Right renal cortex interstitium (tissue), 3 donors: ENCODE data around the gene HIVEP1. TPM values are rescaled to one million over a fixed set of nuclear protein-coding genes. Genes with fewer than 3 reads are reported as not detected.

Experiments used
- DNase-seq, 3 donors: peaks; one replicate each; pipeline ENCODE4 v3.0.0-alpha.2; 2013; ENCODE audit warnings: low read depth in 3 of 3, low spot score in 2 of 3
- polyA plus RNA-seq, 3 donors: library from polyadenylated mRNA; unstranded; fragments of 120-200 nt; gene quantifications; one replicate each; pipeline ENCODE4 v1.2.1, GENCODE V29; 2013; ENCODE audit not compliant: insufficient read length in 3 of 3

HIVEP1 gene
- polyA plus RNA-seq, 3 donors, result 21.0 to 23.4 (median 21.9) TPM

- no peak for DNase-seq
Measured at GRCh38 chr6:12017263-12017662, 5.2 kb downstream of the HIVEP1 start.

GRCh38 chr6:12017876-12018401 lies 5.8 kb downstream of the HIVEP1 start:
- no peak for DNase-seq

- no peak for DNase-seq
Measured at GRCh38 chr6:12020187-12020791, 8.2 kb downstream of the HIVEP1 start.

- no peak for DNase-seq
Measured at GRCh38 chr6:12022481-12022880, 10.4 kb downstream of the HIVEP1 start.

- DNase-seq, result no peak
Measured at GRCh38 chr6:12022953-12023388, 10.9 kb downstream of the HIVEP1 start.

GRCh38 chr6:12024216-12024615 lies 12.1 kb downstream of the HIVEP1 start:
- no peak for DNase-seq

GRCh38 chr6:12024699-12025434 lies 12.8 kb downstream of the HIVEP1 start:
- no peak for DNase-seq

- DNase-seq, result no peak
Measured at GRCh38 chr6:12026120-12026519, 14.0 kb downstream of the HIVEP1 start.

GRCh38 chr6:12026833-12027232 lies 14.7 kb downstream of the HIVEP1 start:
- no peak for DNase-seq

- DNase-seq, result no peak
Measured at GRCh38 chr6:12028213-12028612, 16.1 kb downstream of the HIVEP1 start.

- no peak for DNase-seq
Measured at GRCh38 chr6:12029979-12030737, 18.0 kb downstream of the HIVEP1 start.

- no peak for DNase-seq
Measured at GRCh38 chr6:12030993-12031550, 19.0 kb downstream of the HIVEP1 start.

GRCh38 chr6:12032783-12033573 lies 20.9 kb downstream of the HIVEP1 start:
- no peak for DNase-seq

GRCh38 chr6:12033770-12034169 lies 21.7 kb downstream of the HIVEP1 start:
- no peak for DNase-seq

GRCh38 chr6:12034349-12034748 lies 22.2 kb downstream of the HIVEP1 start:
- DNase-seq, result no peak

GRCh38 chr6:12034837-12035236 lies 22.7 kb downstream of the HIVEP1 start:
- no peak for DNase-seq

- no peak for DNase-seq
Measured at GRCh38 chr6:12036766-12037165, 24.7 kb downstream of the HIVEP1 start.

- no peak for DNase-seq
Measured at GRCh38 chr6:12037798-12038197, 25.7 kb downstream of the HIVEP1 start.

GRCh38 chr6:12039540-12040459 lies 27.7 kb downstream of the HIVEP1 start:
- no peak for DNase-seq
